ENCODE measurements around the gene ECSIT.

GRCh38 chr19:11558881-11559828 lies 30.2 kb upstream of the ECSIT start, which contains the start of gene ELOF1:
- TF ChIP-seq CHD2 (IDR thresholded peaks at IDR 0.05; ENCODE audit: low read length, partially characterized antibody): peak; percentile 54
- TF ChIP-seq MEF2A (IDR thresholded peaks at IDR 0.05; ENCODE audit: borderline replicate concordance, low read depth): no peak
- TF ChIP-seq TEAD4 (IDR thresholded peaks at IDR 0.05; ENCODE audit: borderline replicate concordance, insufficient read depth): no peak
- TF ChIP-seq POLR2AphosphoS5 (IDR thresholded peaks at IDR 0.05; ENCODE audit: low read depth, low read length): peak; percentile 98
- TF ChIP-seq, protein P1, sequence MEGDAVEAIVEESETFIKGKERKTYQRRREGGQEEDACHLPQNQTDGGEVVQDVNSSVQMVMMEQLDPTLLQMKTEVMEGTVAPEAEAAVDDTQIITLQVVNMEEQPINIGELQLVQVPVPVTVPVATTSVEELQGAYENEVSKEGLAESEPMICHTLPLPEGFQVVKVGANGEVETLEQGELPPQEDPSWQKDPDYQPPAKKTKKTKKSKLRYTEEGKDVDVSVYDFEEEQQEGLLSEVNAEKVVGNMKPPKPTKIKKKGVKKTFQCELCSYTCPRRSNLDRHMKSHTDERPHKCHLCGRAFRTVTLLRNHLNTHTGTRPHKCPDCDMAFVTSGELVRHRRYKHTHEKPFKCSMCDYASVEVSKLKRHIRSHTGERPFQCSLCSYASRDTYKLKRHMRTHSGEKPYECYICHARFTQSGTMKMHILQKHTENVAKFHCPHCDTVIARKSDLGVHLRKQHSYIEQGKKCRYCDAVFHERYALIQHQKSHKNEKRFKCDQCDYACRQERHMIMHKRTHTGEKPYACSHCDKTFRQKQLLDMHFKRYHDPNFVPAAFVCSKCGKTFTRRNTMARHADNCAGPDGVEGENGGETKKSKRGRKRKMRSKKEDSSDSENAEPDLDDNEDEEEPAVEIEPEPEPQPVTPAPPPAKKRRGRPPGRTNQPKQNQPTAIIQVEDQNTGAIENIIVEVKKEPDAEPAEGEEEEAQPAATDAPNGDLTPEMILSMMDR (IDR thresholded peaks at IDR 0.05): peak; percentile 40

Measured in SK-N-SH (cell line).